ACHN (cell line): ENCODE measurements around the gene CCR4.
"Not testable (repeated sequence)": the region's sequence is repeated elsewhere in the genome, so short reads cannot be mapped to it uniquely, and the experiment has no call there.

Experiments
- DNase-seq: peaks from one replicate; pipeline ENCODE4 v3.0.0-alpha.2; 2015
- in situ Hi-C: cut with HindIII; loops from 2 replicates; pipeline ENCODE4 v1.10.0; 2017; ENCODE audit warnings: low sequenced_read_pairs, low pct_ligation_motif_present, low pct_unique_long_range_greater_than_20kb

Gene CCR4

DNA sequence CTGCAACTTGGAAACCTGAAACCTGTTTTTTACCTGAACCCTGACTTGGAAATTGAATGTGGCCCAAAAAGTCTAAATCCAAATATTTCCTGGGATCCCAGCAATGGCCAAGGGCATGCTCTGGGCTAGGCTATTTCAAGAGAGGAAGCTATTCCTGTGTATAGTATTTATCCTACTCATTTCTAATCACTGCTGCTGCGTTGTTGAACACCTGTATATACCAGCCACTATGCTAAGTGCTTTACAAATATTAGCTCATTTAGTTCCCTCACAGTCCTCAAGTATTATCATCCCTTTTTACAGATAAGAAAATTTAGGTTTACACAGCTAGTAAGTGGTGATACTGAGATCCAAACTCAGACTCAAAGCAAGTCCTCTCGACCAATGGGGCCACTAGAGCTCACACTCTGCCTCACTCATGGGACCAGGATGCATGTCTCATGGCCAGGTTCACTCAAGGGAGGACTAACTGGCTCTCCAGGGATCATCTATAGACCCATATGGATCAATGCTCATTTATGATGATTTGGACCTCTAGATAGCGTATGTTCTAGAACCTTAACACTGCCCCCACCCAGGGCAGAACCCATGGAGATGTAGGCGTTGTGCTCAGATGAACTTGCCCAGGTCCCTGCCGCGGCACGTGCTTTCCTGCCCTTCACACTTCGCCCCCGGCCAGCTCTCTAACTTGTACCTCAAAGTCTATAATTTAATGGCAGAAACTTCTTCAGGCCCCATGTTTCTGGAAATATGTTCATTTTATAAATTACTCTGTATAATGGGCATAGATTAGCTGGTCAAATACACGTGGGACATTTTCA is 2.6 kb upstream of the CCR4 start:
- no peak for DNase-seq
- in situ Hi-C loops, result no loop called here

GRCh38 chr3:32950516-32950915 is 928 bp upstream of the CCR4 start:
- in situ Hi-C loops, result no loop called here
- no peak for DNase-seq

- DNase-seq, result no peak
- in situ Hi-C loops, result no loop called here
Observed at GRCh38 chr3:32952369-32953077, 1.1 kb downstream of the CCR4 start.

GRCh38 chr3:32954506-32954905 is 3.1 kb downstream of the CCR4 start:
- in situ Hi-C loops, result no loop called here
- no peak for DNase-seq

- in situ Hi-C loops, result no loop called here
- DNase-seq, result no peak
Observed at GRCh38 chr3:32956750-32957570, 5.5 kb downstream of the CCR4 start.

DNA sequence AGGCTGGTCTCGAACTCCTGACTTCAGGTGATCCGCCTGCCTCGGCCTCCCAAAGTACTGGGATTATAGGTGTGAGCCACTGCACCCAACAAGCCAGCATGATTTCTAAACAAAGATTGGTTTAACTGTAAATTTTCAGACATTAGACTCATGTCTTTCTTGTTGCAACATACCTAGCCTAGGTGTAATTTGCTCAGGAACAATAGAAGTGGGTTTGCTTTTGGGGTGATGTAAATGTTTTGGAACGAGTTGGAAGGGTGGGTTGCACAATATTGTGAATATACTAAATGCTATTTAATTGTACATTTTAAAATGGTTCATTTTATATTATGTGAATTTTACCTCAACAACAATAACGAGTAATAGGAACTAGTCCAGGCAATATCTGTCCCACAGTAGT is 7.1 kb downstream of the CCR4 start:
- in situ Hi-C loops, result no loop called here

DNA sequence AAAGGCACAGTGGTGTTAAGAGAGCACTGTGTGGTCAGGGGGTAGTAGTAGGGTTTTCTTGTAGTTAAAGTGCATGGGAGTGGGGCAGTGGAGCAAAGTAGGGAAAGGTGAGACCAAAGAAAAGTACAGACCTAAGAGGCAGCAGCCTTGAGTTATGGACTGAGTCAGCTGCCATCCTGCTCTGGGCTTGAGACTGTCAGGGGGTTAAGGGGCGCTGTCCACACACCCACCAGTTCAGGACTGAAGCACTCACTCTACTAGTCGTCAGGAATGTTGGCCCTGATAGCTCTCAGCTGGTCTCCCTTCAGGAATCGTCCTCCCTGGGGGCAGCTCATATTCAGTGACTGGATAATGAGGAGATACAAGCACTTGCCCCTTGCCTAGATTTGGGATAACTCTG is 7.9 kb downstream of the CCR4 start:
- in situ Hi-C loops, result no loop called here

More for the DNA sequence above, 7.1 kb downstream of the CCR4 start:
- no peak for DNase-seq

DNA sequence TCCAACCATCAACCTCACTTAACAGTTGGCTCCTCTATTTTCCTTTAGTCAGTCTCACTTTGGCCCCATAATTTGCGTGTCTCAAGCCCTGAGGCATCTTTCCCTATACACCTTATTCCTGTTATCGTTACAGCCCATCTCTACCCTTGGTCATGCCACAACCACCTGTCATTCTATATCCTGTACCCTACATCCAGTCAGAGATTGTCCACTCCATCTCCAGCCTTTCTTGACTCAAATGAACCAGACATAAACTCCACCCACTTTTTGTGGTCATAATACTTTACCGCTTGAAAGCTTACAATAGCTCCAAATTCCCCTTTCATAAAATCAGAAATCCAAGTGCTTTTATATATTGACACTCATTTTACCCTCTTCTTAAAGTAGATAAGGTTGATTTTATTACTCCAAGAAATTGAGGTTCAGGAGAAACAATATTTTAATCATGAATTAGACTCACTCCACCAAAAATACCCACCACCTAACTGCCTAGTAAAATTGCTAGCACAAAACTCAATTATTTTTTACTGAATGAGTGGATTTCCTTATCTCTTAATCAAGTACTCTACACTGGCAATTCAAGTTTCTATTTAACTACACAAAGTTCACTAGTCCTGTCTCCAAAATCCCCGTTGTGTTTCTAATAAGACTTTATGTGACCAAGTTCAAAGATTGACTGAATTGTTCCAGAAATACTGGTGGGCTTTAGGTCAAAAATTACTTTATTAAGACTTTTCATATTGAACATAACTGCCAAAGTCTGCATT is 9.1 kb downstream of the CCR4 start:
- DNase-seq, result no peak
- in situ Hi-C loops, result no loop called here

More for the DNA sequence above, 7.9 kb downstream of the CCR4 start:
- DNase-seq, result no peak

- in situ Hi-C loops, result no loop called here
- no peak for DNase-seq
Observed at GRCh38 chr3:32961189-32961715, 9.8 kb downstream of the CCR4 start.

GRCh38 chr3:32963871-32964270 is 12.4 kb downstream of the CCR4 start:
- in situ Hi-C loops, result no loop called here
- no peak for DNase-seq

- DNase-seq, in situ Hi-C loops: not testable (repeated sequence)
Observed at GRCh38 chr3:32964781-32965180, 13.3 kb downstream of the CCR4 start.

DNA sequence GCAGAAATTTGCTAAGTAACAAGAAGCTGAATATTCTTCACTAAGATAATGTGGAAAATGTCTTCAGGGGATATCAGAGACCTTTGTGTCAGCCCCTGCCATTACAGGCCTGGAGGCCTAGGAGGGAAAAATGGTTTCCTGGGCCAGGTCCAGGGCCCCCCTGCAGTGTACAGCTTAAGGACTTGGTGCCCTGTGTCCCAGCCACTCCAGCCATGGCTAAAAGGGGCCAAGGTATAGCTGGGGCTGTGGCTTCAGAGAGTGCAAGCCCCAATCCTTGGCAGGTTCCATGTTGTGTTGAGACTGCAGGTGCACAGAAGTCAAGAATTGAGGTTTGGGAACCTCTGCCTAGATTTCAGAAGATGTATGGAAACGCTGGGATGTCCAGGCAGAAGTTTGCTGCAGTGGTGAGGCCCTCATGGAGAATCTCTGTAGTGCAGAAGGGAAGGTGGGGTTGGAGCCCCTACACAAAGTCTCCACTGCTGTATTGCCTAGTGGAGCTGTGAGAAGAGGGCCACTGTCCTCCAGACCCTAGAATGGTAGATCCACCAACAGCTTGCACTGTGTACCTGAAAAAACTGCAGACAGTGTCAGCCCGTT is 14.3 kb downstream of the CCR4 start:
- in situ Hi-C loops, result not testable (repeated sequence)

DNA sequence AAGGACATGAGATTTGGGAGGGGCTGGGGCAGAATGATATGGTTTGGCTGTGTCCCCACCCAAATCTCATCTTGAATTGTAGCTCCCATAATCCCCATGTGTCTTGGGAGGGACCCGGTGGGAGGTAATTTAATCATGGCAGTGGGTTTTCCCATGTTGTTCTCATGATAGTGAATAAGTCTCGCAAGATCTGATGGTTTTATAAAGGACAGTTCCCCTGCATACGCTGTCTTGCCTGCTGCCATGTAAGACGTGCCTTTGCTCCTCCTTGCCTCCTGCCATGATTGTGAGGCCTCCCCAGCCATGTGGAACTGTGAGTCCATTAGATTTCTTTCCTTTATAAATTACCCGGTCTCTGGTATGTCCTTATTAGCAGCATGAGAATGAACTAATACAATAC is 15.2 kb downstream of the CCR4 start:
- DNase-seq, in situ Hi-C loops: not testable (repeated sequence)

More for the DNA sequence above, 14.3 kb downstream of the CCR4 start:
- not testable (repeated sequence) for DNase-seq

- in situ Hi-C loops, result no loop called here
- DNase-seq, result no peak
Observed at GRCh38 chr3:32968166-32968919, 16.9 kb downstream of the CCR4 start.

DNA sequence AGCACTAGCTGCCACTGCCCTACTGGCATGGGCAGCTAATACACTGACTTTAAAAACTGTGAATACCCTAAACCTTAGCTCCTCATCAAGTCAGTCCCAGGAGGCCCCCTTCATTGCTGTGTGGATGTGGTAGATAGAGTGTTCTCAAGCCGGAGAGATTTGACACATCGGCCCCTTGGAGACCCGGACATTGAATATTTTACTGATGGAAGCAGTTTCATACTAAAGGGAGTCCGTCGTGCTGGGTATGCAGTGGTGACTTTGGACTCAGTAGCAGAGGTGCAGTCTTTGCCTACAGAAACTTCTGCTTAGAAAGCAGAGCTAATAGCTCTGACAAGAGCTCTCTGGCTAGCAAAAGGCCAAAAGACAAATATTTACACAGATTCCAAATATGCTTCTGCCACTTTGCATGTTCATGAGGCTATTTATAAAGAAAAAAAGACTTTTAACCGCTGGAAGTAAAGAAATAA is 17.5 kb downstream of the CCR4 start:
- no peak for DNase-seq
- in situ Hi-C loops, result no loop called here

DNA sequence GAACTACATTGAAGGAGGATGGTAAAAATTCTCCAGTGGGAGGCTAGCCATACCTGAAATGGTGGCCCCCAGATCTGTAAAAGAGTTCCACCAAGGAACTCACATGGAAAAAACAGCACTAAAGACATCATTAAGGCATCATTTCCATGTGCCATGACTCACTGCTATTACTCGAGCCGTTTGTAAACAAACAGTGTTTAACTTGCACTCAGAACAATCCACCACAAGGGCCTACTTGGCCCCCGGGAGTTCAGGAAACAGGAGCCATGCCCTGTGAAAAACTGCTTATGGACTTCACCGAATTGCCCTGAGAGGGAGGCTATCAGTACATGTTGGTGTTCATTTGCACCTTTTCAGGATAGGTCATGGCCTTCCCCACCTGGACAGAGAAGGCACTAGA is 18.2 kb downstream of the CCR4 start:
- in situ Hi-C loops, result no loop called here
- DNase-seq, result no peak

GRCh38 chr3:32971291-32971690 is 19.8 kb downstream of the CCR4 start:
- in situ Hi-C loops, DNase-seq: not testable (repeated sequence)
